GM21576 (cell line): ENCODE measurements around the gene CTXND1.
"Not testable (repeated sequence)": the region's sequence is repeated elsewhere in the genome, so short reads cannot be mapped to it uniquely, and the experiment has no call there.

ENCODE experiments used
- ATAC-seq: cut with Tn5 transposase; IDR thresholded peaks from one replicate; pipeline ENCODE4 v1.9.1; 2021; ENCODE audit warnings: mild to moderate bottlenecking, moderate library complexity; ENCODE audit not compliant: unreplicated experiment

Gene CTXND1

DNA sequence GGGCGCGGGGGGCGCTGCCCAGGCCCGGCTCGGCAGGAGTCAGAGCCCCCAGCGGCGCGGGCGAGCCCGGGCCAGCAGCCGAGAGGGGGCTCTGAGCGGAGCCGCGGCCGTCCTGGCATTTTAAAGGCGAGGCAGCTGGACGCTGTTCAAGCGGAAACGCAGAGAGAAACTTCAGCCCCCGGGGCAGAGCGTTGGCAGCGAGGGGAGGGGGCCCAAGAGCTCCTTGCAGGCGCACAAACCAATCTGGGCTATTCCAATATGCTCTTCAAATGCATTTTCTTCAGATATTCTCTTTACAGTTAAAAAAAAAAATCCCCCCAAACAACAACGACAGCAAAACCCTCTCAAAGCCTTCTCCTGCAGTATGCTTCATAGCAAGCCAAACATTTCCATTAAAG lies at the start of gene CTXND1:
Gene CTXND1, minus strand, starts transcription at position 93 of the 398 bp plus-strand sequence. CDS start 50,264 bp downstream, outside the sequence.
- ATAC-seq, result no peak

DNA sequence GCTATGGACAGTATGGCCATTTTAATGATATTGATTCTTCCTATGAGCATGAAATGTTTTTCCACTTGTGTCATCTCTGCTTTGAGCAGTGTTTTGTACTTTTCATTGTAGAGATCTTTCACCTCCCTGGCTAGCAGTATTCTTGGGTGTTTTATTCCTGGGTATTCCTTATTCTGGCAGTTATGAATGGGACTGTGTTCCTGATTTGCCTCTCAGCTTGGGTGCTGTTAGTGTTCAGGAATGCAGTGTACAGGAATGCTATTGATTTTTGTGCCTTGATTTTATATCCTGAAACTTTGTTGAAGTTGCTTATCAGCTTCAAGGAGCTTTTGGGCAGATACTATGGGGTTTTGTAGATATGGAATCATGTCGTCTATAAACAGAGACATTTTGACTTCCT lies 49.5 kb upstream of the CTXND1 start:
- ATAC-seq, result no peak

DNA sequence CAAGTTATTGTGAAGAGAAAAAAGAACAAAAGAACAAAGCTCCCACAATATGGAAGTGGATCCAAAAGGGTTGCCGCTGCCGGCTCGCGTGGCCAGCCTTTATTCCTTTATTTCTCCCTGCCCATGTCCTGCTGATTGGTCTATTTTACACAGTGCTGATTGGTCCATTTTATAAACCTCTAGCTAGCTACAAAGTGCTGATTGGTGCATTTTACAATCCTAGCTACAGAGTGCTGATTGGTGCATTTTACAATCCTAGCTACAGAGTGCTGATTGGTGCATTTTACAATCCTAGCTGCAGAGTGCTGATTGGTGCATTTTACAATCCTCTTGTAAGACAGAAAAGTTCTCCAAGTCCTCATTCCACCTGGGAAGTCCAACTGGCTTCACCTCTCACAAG lies 43.8 kb upstream of the CTXND1 start:
- not testable (repeated sequence) for ATAC-seq

DNA sequence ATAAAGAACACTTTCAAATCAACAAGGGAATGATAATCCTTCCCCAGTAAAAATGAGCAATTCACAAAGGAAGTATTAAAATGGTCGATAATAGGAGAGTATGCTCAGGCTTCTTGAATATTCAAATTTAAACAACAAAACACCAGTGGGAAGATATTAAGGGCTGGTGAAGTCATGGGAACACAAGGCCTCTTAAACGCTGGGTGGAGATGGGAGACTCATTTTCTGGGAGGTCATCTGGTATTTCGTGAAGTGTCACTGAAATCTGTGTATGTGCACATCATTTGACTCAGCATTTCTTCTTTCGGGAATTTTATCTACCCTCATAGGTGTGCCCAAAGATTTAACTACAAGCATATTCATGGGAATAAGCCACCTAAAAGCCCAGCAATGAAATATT lies 40.1 kb upstream of the CTXND1 start:
- ATAC-seq, result no peak

DNA sequence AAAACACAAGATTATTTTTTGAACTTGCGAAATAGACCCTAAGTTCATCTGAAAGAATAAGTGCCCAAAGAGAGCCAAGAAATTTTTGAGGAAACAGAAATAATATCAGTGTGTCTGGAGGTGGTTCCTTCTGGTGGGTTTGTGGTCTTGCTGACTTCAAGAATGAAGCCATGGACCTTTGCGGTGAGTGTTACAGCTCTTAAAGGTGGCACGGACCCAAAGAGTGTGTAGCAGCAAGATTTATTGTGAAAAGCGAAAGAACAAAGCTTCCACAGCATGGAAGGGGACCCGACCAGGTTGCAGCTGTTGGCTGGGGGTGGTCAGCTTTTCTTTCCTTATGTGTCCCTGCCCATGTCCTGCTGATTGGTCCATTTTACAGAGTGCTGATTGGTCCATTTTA lies 38.9 kb upstream of the CTXND1 start:
- not testable (repeated sequence) for ATAC-seq

DNA sequence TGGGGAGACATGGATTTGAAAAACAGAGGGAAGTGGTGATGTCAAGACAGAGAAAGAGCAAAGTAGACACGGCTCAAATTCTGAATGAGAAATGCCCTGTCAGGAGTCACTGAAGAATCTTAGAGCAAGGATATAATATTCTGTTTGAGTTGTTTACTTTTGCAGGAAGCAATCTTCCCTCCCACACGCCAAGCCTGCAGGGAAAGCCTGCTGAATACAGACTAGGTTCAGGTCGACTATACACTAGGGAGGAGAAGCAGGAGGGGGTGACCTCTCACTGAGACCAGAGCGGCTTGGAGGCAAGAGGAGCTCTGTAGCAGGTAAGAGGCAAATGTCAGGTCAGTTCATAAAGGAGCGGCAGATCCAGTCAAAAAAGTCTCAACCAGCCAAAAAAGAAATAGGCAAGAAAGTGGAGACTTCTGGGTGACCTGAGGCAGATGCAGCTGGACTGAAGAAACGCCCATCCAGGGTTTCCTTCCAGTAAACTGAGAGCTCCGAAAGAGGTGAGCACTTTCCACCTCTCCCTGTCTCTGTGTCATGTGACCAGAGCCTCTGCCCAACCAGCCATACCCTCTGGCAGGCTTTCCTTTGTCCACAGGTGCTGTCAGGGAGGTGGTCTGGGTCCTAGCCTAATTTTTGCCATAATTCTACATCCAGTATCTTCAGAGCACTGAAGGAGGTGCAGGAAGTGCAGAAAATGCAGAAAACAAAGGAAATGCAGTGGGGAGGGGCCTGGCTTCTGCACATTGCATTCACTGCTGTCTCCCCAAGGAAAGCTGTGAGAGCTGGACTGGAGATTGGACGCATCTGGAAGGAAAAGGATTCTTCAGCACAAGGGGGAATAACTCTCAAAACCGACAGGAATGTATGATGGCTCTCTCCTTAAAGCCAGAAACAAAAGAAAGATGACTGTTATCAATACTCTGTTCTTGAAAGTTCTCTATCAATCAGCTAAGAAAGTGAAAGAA lies 37.8 kb upstream of the CTXND1 start:
- no peak for ATAC-seq

DNA sequence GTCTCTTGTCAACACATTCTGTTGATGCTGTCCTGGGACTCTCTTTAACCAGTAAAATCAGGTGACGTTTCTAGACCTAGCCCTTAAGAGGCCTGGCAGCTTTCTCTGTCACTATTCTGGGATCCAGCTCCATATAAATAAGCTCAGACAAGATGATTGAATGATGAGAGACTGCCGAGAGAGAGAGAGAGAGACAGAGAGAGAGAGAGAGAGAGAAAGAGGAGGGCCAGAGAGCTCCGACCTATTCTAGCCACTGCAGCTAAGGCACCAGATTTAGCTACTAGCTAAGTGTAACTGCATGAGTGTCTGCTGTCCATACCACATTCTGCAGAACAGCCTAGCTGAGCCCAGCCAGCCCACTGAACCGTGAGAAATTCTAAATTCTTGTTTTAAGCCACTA lies 36.1 kb upstream of the CTXND1 start:
- no peak for ATAC-seq

DNA sequence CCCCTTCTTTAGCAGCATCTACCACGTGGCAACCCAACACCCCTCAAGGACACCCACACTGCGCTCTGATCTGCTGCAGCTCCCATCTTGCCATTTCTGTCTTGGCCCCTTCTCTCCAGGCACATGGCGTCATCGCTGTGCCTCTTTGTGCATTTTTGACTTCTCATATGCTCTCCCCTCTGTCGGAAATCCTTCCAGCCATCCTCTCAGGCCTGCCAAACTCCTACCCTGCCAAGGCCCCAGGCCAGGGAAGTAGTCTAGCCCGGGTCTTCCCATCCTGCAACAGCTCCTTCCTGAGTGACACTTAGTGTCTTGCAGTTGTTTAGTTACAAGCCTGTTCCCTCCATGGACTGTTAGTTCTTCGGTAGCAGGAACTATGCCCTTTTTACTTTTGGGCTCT lies 34.0 kb upstream of the CTXND1 start:
- no peak for ATAC-seq

DNA sequence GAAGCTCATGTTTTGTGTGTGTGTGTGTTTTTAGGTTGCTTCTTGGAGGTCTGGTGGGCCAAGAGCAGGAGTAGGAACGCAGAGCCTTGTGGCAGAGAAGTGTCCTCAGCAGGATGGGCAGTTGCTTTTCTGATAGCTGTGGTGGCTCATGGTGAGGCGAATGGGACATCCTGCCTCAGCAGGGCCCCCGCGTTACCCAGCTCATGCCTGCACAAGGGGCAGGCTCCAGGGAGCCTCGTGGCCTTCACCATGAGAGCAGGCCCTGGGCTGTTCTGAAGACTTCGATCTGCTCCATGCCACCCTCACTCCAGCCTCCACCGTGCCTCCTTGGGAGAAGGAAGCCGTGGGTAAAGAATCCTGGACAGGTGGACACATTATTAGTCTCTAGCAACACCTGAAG lies 33.4 kb upstream of the CTXND1 start:
- ATAC-seq, result no peak

DNA sequence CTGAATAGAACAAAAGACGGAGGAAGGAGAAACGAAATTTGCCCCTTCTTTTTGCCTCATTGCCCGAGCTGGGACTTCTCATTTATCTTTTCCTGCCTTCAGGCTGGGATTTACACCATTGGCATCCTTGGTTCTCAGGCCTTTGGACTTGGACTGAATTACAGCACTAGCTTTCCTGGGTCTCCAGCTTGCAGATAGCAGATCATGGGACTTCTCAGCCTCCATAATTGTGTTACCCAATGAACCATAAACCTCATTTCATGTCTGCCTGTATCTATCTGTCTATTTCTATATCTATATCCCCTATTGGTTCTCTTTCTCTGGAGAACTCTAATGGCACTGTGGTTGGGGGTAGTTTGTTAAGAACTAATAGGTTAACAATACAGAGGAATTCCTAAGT lies 31.5 kb upstream of the CTXND1 start:
- ATAC-seq, result no peak

DNA sequence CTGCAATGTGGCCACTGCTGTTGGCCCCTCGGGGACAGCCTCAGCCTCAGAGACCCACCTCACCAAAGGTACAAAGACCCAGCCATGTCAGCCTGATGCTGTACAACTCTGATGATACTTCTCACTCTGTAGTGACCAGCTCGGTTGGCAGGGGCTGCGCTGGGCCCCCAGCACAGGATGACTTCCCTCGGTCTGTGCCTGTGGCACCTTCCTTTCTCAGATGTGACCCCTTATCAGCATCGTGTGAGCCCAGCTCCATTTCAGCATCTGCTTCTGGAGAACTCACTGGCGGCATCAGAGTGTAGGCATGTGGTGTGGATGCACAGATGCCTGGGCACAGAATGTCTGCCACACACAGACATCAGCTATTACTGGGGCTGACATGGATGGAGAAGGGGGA lies 25.1 kb upstream of the CTXND1 start:
- ATAC-seq, result no peak

DNA sequence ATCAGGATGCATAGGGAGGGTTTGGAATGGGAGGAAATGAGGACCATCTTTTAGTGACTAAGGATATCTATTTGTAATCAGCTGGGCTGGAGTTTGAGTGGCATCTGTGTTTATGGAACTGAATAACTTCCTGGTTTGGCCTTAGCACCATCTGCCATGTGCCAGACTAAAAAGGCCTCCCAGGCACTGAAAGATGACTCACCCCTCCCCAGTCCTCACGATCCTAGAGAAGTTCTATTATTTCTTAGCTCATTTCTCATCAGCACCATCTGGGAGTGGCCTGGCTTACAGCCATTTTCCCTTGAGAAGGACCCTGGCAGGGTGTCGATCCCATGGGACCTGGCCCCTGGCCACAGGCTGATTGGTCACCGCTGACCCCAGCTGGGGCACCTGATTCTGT lies 23.9 kb upstream of the CTXND1 start:
- ATAC-seq, result no peak

DNA sequence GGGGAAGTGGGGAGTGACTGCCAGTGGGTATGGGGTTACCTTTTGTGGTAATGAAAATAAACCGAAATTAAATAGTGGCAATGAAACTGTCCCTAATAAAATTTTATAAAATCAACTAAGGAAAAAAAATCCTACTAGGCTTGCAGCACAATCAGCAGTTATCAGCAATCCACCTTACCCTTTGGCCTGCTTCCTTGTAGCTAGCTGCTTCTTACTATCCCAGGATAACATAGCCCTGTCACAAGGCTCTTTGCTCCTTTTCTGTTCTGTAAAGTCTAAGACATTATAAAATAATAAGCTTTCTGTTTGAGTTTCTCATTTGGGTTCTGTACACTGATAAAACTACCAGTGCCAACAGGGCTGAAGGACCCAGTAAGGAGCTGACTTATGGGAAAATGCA lies 23.0 kb upstream of the CTXND1 start:
- no peak for ATAC-seq

DNA sequence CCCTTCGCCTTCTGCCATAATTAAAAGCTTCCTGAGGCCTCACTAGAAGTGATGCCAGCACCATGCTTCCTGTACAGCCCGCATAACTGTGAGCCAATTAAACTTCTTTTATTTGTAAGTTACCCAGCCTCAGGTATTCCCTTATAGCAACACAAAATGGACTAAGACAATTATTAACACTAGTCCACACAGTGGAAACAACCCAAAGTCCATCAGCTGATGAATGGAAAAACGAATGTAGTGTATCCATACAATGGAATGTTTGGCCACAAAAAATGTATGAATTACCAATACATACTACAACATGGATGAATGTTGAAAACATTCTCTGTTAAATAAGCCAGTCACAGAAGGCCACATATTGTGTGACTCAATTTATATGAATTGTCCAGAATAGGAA lies 22.5 kb upstream of the CTXND1 start:
- no peak for ATAC-seq

DNA sequence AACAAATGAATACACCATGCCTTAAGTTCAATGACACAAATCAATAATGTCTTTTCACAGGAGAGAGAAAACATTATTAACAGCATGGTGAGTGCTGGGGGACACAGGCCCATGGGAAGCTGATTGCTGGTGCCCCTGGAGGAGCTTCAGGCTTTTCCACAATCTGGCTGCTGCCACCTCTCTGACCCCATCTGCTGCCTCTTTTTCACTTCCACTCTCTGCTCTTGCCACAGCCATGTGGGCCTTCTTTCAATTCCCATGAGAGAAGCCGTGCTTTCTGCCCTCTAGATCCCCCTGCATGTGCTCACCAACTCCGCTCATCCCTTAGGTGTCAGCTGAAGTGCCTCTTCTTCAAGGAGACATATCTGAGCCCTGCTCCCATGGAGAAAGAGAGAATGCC lies 21.0 kb upstream of the CTXND1 start:
- ATAC-seq, result no peak

DNA sequence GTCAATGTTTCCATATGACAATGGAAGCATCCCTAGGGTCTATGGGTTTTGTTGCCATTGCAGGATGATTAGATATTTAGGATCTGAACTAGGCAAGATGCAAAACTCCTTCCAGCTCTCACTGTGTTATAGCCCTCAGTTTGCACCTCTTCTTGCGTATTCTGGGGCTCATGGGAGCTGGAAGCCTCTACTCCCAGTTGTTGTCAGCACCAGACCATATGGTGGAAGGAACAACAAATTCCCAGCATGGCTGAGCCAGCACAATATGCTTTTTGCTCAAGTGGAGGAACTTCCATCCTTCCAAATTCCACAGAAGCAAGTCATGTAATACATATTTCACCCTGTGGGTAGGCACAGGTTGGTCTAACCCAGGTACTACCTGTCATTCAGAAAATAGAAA lies 18.5 kb upstream of the CTXND1 start:
- ATAC-seq, result no peak

DNA sequence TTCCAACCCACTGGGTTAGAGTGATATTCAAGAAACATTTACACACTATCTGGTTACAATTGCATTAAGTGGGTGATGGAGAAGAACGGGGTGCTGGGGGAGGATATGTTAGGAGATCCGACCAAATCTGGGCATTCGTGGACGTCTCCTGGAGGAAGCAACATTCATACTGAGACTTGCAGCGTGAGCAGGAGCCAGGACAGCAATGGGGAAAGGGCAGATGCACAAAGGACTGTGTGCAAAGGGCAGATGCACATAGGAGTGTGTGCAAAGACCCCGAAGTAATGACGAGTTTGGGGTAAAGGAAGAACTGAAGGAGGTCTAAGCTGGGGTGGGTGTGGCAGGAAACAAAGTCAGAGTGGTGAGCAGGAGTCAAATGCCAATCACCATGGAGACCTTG lies 16.1 kb upstream of the CTXND1 start:
- ATAC-seq, result no peak

DNA sequence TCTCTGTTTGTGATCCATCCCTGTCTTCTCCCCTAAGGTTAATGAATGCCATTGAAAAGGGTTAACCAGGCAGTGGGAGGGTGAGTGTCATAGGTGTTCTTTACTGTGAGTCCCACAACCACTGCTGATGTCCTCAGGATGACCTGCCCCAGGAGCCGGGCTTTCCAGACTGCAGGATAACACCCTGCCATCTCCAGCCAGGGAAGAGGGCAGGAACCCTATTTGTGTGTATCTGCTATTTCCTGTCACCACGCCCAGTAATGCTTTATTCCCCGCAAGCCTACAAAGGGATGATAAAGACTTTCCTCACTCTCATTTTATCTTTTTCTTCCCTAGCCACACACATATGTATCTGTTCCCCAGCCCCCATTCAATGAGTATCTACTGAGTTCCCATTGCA lies 15.6 kb upstream of the CTXND1 start:
- ATAC-seq, result no peak

DNA sequence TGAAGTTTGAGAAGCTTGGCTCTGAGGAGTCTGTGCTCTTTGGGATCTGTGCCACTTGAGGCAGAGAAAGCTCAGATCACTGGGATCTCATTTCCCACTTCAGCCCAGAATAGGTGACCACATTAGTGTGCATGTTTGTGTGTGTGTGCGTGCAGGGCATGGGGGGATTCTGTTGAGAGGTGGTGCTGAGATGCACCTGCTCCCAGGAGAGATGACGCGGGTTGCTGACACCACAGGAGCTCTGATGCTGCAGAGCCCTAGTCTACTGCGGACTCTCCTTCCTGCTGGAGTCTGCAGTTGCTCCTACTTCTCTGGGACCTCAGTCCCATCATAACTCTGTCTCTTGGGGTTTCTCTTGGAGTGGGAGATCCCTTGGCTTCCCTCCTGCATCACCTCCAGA lies 14.7 kb upstream of the CTXND1 start:
- no peak for ATAC-seq

DNA sequence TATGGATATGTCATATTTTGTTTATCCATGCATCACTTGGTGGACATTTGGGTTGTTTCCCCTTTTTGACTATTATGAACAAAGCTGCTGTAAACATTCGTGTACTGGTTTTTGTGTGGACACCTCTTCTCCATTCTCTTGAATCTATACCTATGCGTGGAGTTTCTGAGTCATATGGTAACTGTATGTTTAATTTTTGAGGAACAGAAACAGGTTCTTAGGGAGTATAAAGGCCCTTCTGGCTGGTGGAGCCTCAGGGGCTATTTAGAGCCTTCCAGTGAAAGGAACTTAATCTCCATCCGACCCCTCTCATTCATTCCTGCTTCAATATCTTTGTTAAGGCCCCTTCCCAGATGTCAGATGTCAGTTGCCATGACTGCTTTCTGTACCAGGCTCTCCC lies 14.1 kb upstream of the CTXND1 start:
- ATAC-seq, result no peak

DNA sequence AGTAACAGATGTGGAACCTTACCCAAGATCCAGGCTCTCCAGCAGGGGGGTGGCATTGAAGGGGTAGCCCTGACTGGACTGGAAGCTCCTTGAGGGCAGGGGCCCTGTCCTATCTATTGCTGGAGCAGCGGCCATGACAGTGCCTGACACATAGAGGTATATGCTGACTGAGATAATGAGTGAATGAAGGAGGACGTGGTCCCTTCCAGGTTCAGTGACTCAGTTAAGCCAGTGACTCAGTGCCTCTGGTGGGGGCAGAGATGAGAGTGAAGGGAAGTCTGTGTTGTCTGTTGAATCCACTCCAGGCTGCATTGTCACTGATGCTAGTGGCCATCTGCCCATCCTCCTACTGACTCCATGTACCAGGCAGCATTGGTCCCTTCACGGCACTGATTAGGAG lies 13.0 kb upstream of the CTXND1 start:
- ATAC-seq, result no peak

DNA sequence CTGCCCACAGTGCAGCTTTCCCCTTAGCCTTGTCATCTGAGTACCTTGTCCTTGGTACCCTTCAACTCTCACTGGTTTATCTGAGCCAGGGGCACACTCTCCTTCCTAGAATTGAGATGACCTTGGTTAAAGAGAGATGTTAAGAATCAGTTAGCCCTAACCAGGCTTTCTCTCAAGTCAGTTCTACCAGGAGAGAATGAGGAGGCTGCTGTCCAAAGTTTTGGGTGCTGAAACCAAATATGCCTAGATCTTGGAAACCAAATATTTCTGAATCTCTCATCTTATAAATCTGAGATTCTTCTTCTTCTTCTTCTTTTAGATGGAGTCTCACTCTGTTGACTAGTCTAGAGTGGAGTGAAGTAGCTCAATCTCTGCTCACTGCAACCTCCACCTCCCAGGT lies 12.0 kb upstream of the CTXND1 start:
- ATAC-seq, result no peak

DNA sequence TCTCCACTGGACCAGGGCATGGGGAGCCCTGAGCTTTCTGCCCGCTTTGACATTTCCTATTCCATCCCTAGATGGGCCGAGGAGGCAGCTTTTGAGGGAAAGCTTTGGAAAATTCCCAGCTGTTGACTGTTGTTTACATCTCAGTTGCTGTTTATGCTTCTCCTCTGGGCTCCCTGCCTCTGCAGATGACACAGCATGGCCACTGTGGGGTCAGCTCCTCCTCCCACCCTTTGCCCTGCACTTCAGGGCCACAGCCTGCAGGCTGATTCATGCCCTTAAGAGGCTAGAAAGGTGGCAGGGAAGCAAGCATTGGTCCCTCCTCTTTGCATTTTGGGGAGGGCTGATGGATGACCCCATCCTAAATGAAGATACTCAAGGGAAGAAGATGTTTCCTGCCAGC lies 8.5 kb upstream of the CTXND1 start:
- no peak for ATAC-seq
